OCI-LY1 (cell line): ENCODE data around the gene OLFM2.

ENCODE experiments used
- CTCF ChIP-seq: fragments of 200-600 bp; sonication (generic), shearing (Covaris generic); IDR thresholded peaks from 2 replicates; pipeline ENCODE4 v1.5.1; 2017; ENCODE audit warnings: mild to moderate bottlenecking, antibody characterized with exemption, low read length, moderate library complexity, mixed read lengths
- EZH2 ChIP-seq: fragments of 200-600 bp; sonication (generic), shearing (Covaris generic); IDR thresholded peaks from 2 replicates; pipeline ENCODE4 v1.8.0; 2017; ENCODE audit warnings: borderline replicate concordance, mixed run types, mild to moderate bottlenecking, antibody characterized with exemption, low read length, moderate library complexity, mixed read lengths

GRCh38 chr19:9818734-9819595 is 117.3 kb downstream of the OLFM2 start, which contains the start of gene FBXL12:
- TF ChIP-seq CTCF (no peak), EZH2 (no peak)
